Left renal pelvis (tissue), 4 donors: ENCODE data around the gene VIPR2. TPM values are rescaled to one million over a fixed set of nuclear protein-coding genes. Genes with fewer than 3 reads are reported as not detected.

ENCODE experiments used
- DNase-seq, 4 donors: peaks; one replicate each; pipeline ENCODE4 v3.0.0-alpha.2; 2013; ENCODE audit warnings: low read depth in 4 of 4, low spot score in 3 of 4
- polyA plus RNA-seq, 4 donors: library from polyadenylated mRNA; unstranded; fragments of 120-200 nt; gene quantifications; one replicate each; pipeline ENCODE4 v1.2.1, GENCODE V29; 2013; ENCODE audit not compliant: insufficient read length in 4 of 4

VIPR2 gene
- polyA plus RNA-seq, 4 donors, result 2.7 to 13.3 (median 3.4) TPM

GRCh38 chr7:159050704-159051103, 94.0 kb downstream of the VIPR2 start:
- DNase-seq, result no peak

GRCh38 chr7:159049266-159050025, 95.2 kb downstream of the VIPR2 start:
- DNase-seq, result no peak

DNA sequence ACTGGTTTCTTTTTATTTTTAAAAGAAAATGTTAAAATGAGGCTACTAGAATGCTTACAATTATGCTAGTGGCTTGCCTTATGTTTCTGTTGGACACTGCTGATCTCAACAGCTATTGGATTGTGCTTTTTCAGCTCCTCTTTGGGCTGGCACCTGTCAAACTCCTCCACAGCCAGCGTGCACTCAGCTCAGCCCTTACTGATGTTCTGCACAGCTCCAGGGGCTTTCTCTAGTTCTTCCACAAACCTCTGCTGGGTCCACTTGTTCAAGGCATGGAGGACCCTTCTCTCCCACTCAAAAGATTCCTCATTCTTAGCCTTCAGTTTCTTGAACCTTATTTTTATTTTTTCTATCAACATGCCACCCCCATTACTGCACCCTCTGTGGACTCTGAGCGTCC, 96.0 kb downstream of the VIPR2 start:
- DNase-seq, result no peak

- DNase-seq, result no peak
Observed at GRCh38 chr7:159047536-159047935, 97.1 kb downstream of the VIPR2 start.

DNA sequence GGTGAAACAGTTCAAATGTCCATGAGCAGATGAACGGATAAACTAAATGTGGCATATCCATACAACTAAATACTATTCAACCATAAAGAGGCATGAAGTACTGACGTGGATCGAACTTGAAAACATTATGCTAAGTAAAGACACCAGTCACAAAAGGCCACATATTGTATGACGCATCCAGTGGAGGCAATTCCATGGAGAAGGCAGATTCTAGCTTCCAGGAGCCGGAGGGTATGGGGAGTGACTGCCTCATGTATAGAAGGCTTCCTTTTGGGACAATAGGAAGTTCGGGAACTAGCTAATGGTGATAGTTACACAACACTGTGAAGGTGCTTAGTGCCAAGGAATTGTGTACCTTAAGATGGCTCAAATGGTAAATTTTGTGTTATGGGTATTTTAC, 98.4 kb downstream of the VIPR2 start:
- no peak for DNase-seq

DNA sequence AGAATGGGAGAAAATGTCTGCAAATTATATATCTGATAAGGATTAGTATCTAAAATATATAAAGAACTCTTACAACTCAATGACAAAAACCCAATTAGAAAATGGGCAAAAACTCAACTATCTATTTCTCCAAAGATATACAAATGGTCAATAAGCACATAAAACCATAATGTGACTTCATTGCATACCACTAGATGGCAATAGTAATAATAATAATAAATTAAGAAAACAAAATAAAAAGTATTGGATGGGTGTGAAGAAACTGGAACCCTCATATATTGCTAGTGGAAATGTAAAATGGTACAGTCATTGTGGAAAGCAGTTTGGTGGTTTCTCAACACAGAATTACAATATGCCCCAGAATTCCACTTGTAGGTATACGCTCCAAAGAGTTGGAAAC, 98.8 kb downstream of the VIPR2 start:
- DNase-seq, result no peak

DNA sequence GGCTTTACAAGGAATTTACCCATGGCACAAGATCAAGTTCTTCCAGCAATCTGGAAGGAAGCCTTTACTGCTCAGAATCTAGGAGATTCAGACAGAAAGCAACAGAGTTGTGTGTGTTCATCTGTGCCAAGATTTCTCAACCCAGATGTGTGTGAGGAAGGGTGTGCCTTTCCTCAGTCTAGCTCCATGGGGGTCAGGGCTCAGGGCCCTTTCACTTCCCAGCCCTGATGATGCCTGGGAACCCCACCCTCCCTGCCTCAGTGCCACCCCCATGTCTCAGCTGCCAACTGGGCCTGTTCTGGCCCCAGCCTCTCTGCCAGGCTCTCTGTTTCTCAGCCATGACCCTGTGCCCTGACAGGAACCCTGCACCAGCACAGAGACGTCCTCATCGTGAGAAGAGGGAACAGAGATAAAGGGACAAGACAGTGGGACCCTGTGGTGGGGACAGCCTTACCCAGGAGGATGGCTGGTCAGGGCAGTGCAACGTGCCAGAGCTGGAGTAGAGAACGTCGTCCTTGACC, 102.0 kb downstream of the VIPR2 start:
- DNase-seq, result no peak

GRCh38 chr7:159042103-159042502, 102.6 kb downstream of the VIPR2 start:
- no peak for DNase-seq

DNA sequence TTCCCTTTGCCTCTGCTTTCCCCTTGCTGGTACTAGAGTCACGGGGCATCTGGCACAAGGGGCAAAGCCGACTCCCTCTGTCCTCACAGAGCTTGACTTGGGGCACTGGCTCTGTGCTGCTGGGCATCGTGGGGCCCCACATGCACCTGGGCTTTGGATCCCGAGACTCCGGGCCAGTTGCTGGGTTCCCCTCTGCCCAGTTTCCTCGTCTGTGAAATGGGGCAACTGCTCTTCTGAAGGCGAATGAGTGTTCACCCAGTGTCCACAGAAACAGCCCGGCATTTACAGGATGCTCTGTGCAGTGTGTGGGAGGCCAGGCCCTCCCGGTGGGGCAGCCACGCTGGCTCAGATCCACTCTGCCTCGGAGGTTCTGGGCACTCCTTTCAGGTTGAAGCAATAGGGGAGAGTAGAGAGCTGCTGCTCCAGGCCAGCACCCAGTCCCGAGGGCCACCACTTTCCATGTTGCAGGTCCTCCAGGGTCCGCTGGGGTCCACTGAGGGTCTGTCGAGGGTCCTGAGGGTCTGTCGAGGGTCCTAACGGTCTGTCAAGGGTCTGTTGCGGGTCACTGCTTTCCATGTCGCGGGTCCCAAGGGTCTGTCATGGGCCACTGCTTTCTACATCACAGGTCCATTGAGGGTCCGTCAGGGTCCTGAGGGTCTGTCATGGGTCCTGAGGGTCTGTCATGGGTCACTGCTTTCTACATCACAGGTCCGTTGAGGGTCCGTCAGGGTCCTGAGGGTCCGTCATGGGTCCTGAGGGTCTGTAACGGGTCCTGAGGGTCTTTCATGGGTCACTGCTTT, 103.6 kb downstream of the VIPR2 start:
- DNase-seq, result no peak

DNA sequence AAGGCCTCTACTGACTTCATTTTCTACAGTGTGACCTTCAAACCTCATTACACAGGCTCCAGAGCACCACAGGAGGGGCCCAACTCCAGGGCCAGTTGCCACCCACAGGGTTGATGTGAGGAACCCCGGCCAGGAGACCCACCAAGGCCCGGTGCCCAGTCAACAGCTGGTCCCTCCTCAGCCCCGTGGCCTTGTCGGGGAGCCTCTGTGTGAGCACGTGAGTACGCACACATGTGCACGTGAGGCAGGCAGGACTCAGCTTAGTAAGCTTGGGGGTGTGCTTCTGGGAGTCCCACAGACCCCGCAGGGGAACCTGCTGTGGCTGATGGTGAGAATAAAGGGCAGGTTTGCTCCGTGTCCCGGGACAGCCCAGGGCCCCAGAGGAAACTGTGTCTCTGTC, 104.5 kb downstream of the VIPR2 start:
- no peak for DNase-seq

GRCh38 chr7:159039716-159040115, 105.0 kb downstream of the VIPR2 start:
- no peak for DNase-seq

- DNase-seq, result no peak
Observed at GRCh38 chr7:159038066-159038465, 106.6 kb downstream of the VIPR2 start.

GRCh38 chr7:159036916-159037605, 107.6 kb downstream of the VIPR2 start:
- DNase-seq, result no peak

DNA sequence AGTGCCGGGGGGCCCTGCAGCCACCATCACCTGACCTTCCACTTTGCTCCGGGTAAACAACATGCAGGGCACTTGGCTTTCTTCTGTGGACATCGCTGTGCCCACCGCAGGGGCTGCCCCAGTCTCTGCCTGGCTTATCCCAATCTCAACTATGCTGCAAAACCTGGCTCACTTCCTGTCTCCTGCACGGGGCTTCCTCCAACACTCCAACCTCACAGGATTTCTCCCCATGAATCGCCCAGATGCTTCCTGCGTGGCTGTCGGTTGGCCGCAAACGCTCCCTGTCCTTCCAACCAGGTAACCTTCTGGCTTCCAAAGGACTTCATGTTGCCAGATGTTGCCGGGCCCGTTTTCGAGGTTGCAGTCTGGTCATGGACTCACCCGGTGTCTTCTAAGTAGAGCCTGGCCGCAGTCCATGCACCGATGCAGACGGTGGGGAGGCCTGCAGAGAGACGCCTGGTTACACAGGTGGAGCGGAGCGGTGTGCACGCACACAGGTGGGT, 109.0 kb downstream of the VIPR2 start:
- DNase-seq, result no peak

GRCh38 chr7:159034988-159035387, 109.7 kb downstream of the VIPR2 start:
- no peak for DNase-seq

DNA sequence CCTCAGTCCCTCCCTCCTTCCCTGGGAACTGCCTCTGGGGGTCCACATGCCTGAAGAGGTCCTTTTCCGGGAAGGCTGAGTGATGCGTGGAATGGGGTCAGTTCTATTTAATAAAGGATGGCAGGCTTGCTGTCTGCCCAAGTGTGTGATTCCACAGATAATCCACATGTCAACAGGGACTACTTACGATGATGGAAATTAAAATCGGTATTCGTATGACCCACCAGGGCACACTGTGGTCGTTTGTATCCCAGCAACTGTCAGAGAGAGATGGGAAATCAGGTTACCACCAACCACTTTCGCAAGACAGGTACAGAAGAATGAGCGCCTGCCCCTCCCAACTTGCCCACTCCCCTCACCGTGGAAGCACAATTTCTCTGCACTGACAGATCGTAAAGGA, 110.3 kb downstream of the VIPR2 start:
- no peak for DNase-seq

DNA sequence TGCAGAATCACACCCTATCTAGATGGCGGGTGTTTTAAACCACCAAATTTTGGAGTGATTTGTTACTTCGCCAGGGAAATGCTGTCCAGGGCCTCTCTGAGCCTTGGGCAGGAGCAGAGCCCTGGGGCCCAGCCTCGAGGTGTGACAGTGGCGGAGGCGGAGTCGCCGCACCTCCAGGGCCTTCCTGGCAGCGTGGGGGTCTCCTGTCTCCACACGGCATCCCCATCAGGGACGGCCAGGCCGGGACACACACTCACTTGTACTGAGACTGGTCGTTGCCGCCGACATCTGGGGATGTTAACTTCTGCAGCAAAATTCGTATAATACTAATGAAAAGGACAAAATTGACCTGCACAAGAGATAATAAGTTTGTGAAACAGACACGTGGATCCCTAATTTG, 110.7 kb downstream of the VIPR2 start:
- DNase-seq, result no peak

- no peak for DNase-seq
Observed at GRCh38 chr7:159033473-159033825, 111.2 kb downstream of the VIPR2 start.

GRCh38 chr7:159032753-159033472, 111.8 kb downstream of the VIPR2 start:
- no peak for DNase-seq

DNA sequence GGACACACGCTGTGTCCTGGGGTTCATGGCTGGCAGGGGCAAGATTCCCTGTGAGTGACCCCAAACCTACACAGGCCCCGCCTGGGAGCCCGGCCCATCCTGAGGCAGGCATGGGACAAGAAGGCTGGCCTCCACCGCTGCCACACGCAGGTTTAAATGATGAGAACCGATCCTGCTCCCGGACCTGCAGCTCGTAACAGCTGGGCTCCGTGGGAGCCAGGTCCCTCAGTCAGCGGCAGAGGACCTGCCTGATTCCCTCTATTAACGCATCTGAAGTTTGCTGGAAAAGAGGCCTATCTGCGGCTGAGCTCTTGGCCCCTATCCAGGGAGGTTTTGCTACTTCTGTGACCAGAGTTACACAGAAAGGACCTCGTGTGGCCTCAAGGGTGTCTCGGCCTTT, 112.3 kb downstream of the VIPR2 start:
- DNase-seq, result no peak

DNA sequence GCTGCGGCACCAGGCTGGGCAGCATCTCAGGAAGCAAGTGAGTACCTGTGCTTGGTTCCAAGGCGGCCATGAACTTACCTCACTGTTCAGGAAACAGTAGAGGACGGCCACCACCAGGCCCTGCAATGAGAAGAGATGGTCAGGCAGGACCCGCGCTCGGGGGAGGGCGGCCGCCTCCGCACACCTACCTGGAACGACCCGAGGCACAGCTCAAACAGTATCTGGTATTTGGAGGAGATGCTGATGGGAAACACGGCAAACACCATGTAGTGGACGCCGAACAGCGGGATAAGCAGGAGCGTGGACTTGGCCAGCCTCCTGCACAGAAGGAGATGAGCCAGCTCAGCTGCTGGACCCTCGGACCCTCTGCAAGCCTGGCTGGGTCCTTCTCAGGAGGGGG, 112.9 kb downstream of the VIPR2 start:
- DNase-seq, result no peak
